ENCODE results near the gene CREG2.

Gene CREG2, protein sequence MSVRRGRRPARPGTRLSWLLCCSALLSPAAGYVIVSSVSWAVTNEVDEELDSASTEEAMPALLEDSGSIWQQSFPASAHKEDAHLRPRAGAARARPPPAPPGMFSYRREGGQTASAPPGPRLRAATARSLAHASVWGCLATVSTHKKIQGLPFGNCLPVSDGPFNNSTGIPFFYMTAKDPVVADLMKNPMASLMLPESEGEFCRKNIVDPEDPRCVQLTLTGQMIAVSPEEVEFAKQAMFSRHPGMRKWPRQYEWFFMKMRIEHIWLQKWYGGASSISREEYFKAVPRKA

GRCh38 chr2:101387151-101387834, at the start of gene CREG2:
TSS of gene CREG2 (minus strand) at chr2:101387503. CDS start at chr2:101387457, 46 bp downstream.
- Histone ChIP-seq H3K36me3 (ENCODE audit: insufficient read depth, low read length) (no peaks in the 10 kb centered on the region), H2AFZ (ENCODE audit: low read depth, low read length) (peak within 1 kb of the TSS; percentile 96), H3K4me3 (ENCODE audit: low read length) (peak within 1 kb of the TSS; percentile 43), H3K27me3 (ENCODE audit: insufficient read depth, low read length) (peaks cover 30% of the 10 kb centered on the region), H3K4me1 (ENCODE audit: insufficient read depth, low read length) (peaks cover 6% of the 10 kb centered on the region), H3K9me3 (ENCODE audit: low read length) (no peaks in the 10 kb centered on the region)

- Histone ChIP-seq H3K4me1 (ENCODE audit: insufficient read depth, low read length) (peaks cover 7% of the 10 kb centered on the region), H3K9me3 (ENCODE audit: low read length) (no peaks in the 10 kb centered on the region), H3K4me3 (ENCODE audit: low read length) (peak overlapping the region; percentile 34), H2AFZ (ENCODE audit: low read depth, low read length) (peak overlapping the region; percentile 75), H3K36me3 (ENCODE audit: insufficient read depth, low read length) (no peaks in the 10 kb centered on the region), H3K27me3 (ENCODE audit: insufficient read depth, low read length) (no peaks in the 10 kb centered on the region)
Observed at GRCh38 chr2:101435001-101435862, 47.9 kb upstream of the CREG2 start.

GRCh38 chr2:101433465-101433864, 46.2 kb upstream of the CREG2 start:
- H3K4me3 ChIP-seq (ENCODE audit: low read length) = no peak overlapping the region
- peaks cover 7% of the 10 kb centered on the region for H3K4me1 ChIP-seq (ENCODE audit: insufficient read depth, low read length)
- H2AFZ ChIP-seq (ENCODE audit: low read depth, low read length) = no peak overlapping the region
- H3K36me3 ChIP-seq (ENCODE audit: insufficient read depth, low read length) = no peaks in the 10 kb centered on the region
- no peaks in the 10 kb centered on the region for H3K9me3 ChIP-seq (ENCODE audit: low read length)
- peaks cover 2% of the 10 kb centered on the region for H3K27me3 ChIP-seq (ENCODE audit: insufficient read depth, low read length)

- H3K9me3 ChIP-seq (ENCODE audit: low read length) = no peaks in the 10 kb centered on the region
- H3K27me3 ChIP-seq (ENCODE audit: insufficient read depth, low read length) = peaks cover 3% of the 10 kb centered on the region
- H3K4me3 ChIP-seq (ENCODE audit: low read length) = no peak overlapping the region
- H3K36me3 ChIP-seq (ENCODE audit: insufficient read depth, low read length) = no peaks in the 10 kb centered on the region
- no peak overlapping the region for H2AFZ ChIP-seq (ENCODE audit: low read depth, low read length)
- H3K4me1 ChIP-seq (ENCODE audit: insufficient read depth, low read length) = peaks cover 7% of the 10 kb centered on the region
Observed at GRCh38 chr2:101432411-101433181, 45.3 kb upstream of the CREG2 start.

DNA sequence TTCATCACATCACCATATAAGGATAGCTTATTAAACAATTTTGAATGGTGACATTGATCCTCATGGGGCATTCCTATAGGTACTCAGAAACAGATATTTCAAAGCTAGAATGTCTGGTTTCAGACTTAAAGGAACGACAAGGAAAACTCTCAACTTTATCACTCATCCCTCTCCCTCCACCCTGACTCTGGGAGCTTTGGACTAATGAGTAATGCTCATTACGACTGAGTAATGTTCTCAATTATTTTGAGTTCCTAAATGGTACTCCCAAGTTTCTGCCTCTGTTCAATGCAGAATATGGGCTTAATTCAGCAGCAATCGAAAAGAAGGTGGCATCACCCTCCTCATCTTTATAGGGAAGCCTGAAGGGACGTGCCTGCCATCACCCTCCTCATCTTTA, 44.2 kb upstream of the CREG2 start:
- Histone ChIP-seq H3K4me1 (ENCODE audit: insufficient read depth, low read length) (peaks cover 7% of the 10 kb centered on the region), H3K27me3 (ENCODE audit: insufficient read depth, low read length) (peaks cover 3% of the 10 kb centered on the region), H3K36me3 (ENCODE audit: insufficient read depth, low read length) (no peaks in the 10 kb centered on the region), H2AFZ (ENCODE audit: low read depth, low read length) (no peak overlapping the region), H3K9me3 (ENCODE audit: low read length) (no peaks in the 10 kb centered on the region), H3K4me3 (ENCODE audit: low read length) (no peak overlapping the region)

DNA sequence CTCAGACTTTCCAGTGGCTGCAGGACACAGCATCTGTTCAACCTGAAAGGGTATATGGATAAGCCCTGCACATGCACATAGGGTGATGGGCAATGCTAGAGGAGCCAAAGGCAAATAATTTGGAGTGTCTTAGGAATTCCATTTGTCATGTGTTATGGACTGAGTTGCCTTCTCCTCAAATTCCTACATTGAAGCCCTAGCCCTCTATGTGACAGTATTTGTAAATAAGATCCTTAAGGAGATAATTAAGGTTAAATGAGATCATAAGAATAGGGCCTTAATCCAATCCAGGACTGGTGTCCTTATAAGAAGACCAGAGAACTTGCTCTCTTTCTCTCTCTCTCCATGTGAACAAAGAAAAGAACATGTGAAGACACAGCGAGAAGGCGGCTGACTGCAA, 42.9 kb upstream of the CREG2 start:
- no peaks in the 10 kb centered on the region for H3K36me3 ChIP-seq (ENCODE audit: insufficient read depth, low read length)
- H3K4me1 ChIP-seq (ENCODE audit: insufficient read depth, low read length) = peaks cover 6% of the 10 kb centered on the region
- H3K27me3 ChIP-seq (ENCODE audit: insufficient read depth, low read length) = peaks cover 3% of the 10 kb centered on the region
- no peak overlapping the region for H2AFZ ChIP-seq (ENCODE audit: low read depth, low read length)
- H3K4me3 ChIP-seq (ENCODE audit: low read length) = no peak overlapping the region
- no peaks in the 10 kb centered on the region for H3K9me3 ChIP-seq (ENCODE audit: low read length)

- H3K4me3 ChIP-seq (ENCODE audit: low read length) = no peak overlapping the region
- no peak overlapping the region for H2AFZ ChIP-seq (ENCODE audit: low read depth, low read length)
- peaks cover 3% of the 10 kb centered on the region for H3K27me3 ChIP-seq (ENCODE audit: insufficient read depth, low read length)
- no peaks in the 10 kb centered on the region for H3K36me3 ChIP-seq (ENCODE audit: insufficient read depth, low read length)
- H3K4me1 ChIP-seq (ENCODE audit: insufficient read depth, low read length) = no peaks in the 10 kb centered on the region
- no peaks in the 10 kb centered on the region for H3K9me3 ChIP-seq (ENCODE audit: low read length)
Observed at GRCh38 chr2:101429453-101429852, 42.1 kb upstream of the CREG2 start.

DNA sequence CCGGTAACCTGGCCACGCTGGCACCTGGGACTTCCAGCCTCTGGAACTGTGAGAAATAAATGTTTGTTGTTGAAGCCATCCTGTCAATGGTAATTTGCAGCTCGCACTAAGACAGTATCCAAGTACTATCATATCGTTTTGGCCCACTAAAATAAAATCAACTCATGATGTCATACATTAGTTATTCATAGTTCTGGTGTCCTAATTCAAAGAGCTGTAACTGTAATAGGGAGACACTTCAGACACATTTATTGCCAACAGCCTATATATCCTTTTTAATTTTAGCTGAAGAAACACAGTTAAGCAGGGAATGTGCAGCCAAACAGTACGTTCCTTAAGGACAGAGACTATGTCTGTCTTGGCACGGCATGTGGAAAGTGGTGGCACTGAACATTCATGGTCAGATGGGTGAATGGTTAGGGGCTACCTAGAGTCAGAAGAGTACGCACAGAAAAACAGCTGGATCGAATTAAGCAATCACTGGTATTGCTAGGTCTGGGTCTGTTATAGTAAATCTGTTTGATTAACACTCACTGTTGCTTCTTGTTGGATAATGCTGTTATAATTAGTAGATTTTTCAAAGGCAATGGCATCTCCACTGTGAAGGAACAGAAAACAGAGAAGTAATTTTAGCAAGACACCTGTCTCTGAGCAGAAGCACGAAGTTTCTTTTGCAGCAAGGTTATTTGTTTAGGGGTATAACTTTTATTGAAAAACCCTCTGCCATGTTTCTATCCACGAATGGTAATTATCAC, 41.3 kb upstream of the CREG2 start:
- H3K9me3 ChIP-seq (ENCODE audit: low read length) = no peaks in the 10 kb centered on the region
- no peak overlapping the region for H2AFZ ChIP-seq (ENCODE audit: low read depth, low read length)
- H3K27me3 ChIP-seq (ENCODE audit: insufficient read depth, low read length) = peaks cover 3% of the 10 kb centered on the region
- no peaks in the 10 kb centered on the region for H3K36me3 ChIP-seq (ENCODE audit: insufficient read depth, low read length)
- no peak overlapping the region for H3K4me3 ChIP-seq (ENCODE audit: low read length)
- no peaks in the 10 kb centered on the region for H3K4me1 ChIP-seq (ENCODE audit: insufficient read depth, low read length)

DNA sequence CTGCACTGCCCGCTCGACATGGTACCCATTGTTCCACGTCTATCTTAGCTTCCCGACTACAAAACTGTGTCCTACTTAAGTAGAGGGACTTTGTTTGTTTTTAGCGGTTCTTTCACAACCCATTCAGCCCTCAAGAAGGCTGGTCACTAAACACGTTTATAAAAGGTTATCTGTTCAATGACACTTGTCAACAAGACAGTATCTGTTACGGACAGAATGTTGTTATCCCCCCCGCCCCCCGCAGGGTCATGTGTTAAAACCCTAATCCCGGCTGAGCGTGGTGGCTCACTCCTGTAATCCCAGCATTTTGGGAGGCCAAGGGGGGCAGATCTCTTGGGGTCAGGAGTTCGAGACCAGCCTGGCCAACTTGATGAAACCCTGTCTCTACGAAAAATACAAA, 40.4 kb upstream of the CREG2 start:
- Histone ChIP-seq H2AFZ (ENCODE audit: low read depth, low read length) (no peak overlapping the region), H3K4me1 (ENCODE audit: insufficient read depth, low read length) (no peaks in the 10 kb centered on the region)

GRCh38 chr2:101427240-101427639, 39.9 kb upstream of the CREG2 start:
- H3K4me1 ChIP-seq (ENCODE audit: insufficient read depth, low read length) = no peaks in the 10 kb centered on the region
- H3K27me3 ChIP-seq (ENCODE audit: insufficient read depth, low read length) = peaks cover 3% of the 10 kb centered on the region
- H2AFZ ChIP-seq (ENCODE audit: low read depth, low read length) = no peak overlapping the region
- H3K4me3 ChIP-seq (ENCODE audit: low read length) = no peak overlapping the region
- no peaks in the 10 kb centered on the region for H3K9me3 ChIP-seq (ENCODE audit: low read length)
- no peaks in the 10 kb centered on the region for H3K36me3 ChIP-seq (ENCODE audit: insufficient read depth, low read length)

More for the DNA sequence above, 40.4 kb upstream of the CREG2 start:
- Histone ChIP-seq H3K36me3 (ENCODE audit: insufficient read depth, low read length) (no peaks in the 10 kb centered on the region), H3K4me3 (ENCODE audit: low read length) (no peak overlapping the region), H3K9me3 (ENCODE audit: low read length) (no peaks in the 10 kb centered on the region), H3K27me3 (ENCODE audit: insufficient read depth, low read length) (peaks cover 3% of the 10 kb centered on the region)

DNA sequence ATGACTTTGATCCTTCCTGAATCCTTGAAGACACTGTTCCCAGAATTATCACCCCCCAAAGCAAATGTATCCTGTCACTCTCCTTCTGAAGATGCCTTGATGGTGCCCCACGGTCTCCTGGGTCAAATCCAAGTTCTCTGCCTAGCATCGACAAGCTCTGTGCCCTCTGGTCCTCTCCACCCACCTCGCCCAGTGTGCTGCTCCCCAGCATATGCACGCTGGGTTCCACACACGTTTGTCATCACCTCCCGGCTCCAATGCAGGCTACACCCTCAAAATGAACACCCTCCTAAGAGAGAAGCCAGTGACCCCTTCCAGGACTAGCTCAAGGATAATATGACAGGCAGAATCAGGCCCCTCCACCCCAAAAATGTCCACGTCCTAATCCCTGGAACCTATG, 39.5 kb upstream of the CREG2 start:
- Histone ChIP-seq H3K4me1 (ENCODE audit: insufficient read depth, low read length) (no peaks in the 10 kb centered on the region), H2AFZ (ENCODE audit: low read depth, low read length) (no peak overlapping the region), H3K27me3 (ENCODE audit: insufficient read depth, low read length) (peaks cover 3% of the 10 kb centered on the region), H3K4me3 (ENCODE audit: low read length) (no peak overlapping the region), H3K9me3 (ENCODE audit: low read length) (no peaks in the 10 kb centered on the region), H3K36me3 (ENCODE audit: insufficient read depth, low read length) (no peaks in the 10 kb centered on the region)

DNA sequence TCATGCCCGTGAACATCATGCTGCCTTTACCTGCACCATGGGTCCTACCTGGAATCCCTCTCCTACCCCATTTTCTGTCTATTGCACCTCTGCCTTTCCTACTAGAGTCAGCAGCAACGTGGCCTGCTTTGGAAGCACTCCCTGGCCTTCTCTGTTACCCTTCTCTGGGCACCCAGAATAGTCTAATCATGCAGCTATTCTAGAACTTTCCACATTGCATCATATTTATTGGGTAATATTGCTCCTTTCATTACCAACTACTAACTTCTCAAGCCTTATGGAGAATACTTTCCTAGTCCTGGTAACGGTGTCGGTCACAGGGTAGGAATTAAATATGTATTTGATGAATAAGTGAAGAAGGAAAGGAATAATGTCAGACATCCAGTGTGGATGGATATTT, 33.3 kb upstream of the CREG2 start:
- Histone ChIP-seq H3K4me1 (ENCODE audit: insufficient read depth, low read length) (no peaks in the 10 kb centered on the region), H3K27me3 (ENCODE audit: insufficient read depth, low read length) (no peaks in the 10 kb centered on the region), H3K4me3 (ENCODE audit: low read length) (no peak overlapping the region), H3K36me3 (ENCODE audit: insufficient read depth, low read length) (no peaks in the 10 kb centered on the region), H2AFZ (ENCODE audit: low read depth, low read length) (no peak overlapping the region), H3K9me3 (ENCODE audit: low read length) (no peaks in the 10 kb centered on the region)
